PC-3 (cell line): ENCODE results near the gene STAMBPL1.

ENCODE experiments used
- EZH2 ChIP-seq: fragments of 300-600 bp; sonication (generic); IDR thresholded peaks from one replicate; pipeline ENCODE4 v1.6.1; 2017; ENCODE audit warnings: antibody characterized with exemption, mild to moderate bottlenecking, low read length; ENCODE audit not compliant: unreplicated experiment
- EZH2phosphoT487 ChIP-seq: fragments of 300-600 bp; sonication (generic); IDR thresholded peaks from 2 replicates; pipeline ENCODE4 v1.6.1; 2018; ENCODE audit warnings: mild to moderate bottlenecking, antibody characterized with exemption, low read length, borderline replicate concordance
- TF ChIP-seq, protein P1 (sequence below): fragments of 300-600 bp; sonication (generic); conservative IDR thresholded peaks from 2 replicates; pipeline ENCODE4 v1.5.1; 2017; ENCODE audit warnings: antibody characterized with exemption, low read depth, mild to moderate bottlenecking, low read length

DNA sequence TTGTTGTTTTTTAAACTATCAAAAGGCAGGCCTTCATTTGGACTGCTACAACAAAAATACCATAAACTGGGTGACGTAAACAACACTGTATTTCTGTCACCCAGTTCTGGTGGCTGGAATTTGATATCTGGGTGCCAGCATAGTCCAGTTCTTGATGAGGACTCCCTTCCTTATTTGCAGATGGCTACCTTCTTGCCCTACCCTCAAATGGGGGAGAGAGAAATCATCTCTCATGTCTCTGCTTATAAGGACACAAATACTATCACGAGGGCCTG lies 47.3 kb downstream of the STAMBPL1 start:
- TF ChIP-seq, protein P1, sequence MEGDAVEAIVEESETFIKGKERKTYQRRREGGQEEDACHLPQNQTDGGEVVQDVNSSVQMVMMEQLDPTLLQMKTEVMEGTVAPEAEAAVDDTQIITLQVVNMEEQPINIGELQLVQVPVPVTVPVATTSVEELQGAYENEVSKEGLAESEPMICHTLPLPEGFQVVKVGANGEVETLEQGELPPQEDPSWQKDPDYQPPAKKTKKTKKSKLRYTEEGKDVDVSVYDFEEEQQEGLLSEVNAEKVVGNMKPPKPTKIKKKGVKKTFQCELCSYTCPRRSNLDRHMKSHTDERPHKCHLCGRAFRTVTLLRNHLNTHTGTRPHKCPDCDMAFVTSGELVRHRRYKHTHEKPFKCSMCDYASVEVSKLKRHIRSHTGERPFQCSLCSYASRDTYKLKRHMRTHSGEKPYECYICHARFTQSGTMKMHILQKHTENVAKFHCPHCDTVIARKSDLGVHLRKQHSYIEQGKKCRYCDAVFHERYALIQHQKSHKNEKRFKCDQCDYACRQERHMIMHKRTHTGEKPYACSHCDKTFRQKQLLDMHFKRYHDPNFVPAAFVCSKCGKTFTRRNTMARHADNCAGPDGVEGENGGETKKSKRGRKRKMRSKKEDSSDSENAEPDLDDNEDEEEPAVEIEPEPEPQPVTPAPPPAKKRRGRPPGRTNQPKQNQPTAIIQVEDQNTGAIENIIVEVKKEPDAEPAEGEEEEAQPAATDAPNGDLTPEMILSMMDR: no peak
- TF ChIP-seq EZH2 (no peak), EZH2phosphoT487 (no peak)
